GM12878 (cell line): ENCODE data around the gene ABR. TPM values are rescaled to one million over a fixed set of nuclear protein-coding genes. Genes with fewer than 3 reads are reported as not detected.

ENCODE experiments used
- BCL11A ChIP-seq: IDR thresholded peaks from 2 replicates; pipeline ENCODE4 v1.6.1; 2011; ENCODE audit warnings: low read depth, low read length
- BHLHE40 ChIP-seq, 2 experiments: fragments of 450-650 bp in 1 of 2; IDR thresholded peaks; 2 replicates each; pipeline ENCODE4 v1.6.1; 2011 to 2017; ENCODE audit warnings: low read depth in 2 of 2, borderline replicate concordance in 1 of 2, improper control_type of control experiment in 1 of 2, low read length in 1 of 2, mild to moderate bottlenecking in 1 of 2
- BRCA1 ChIP-seq: IDR thresholded peaks from 2 replicates; pipeline ENCODE4 v1.6.1; 2011; ENCODE audit warnings: low read depth, low read length, improper control_type of control experiment
- CBFB ChIP-seq: IDR thresholded peaks from 2 replicates; pipeline ENCODE4 v1.6.1; 2016; ENCODE audit warnings: antibody characterized with exemption, low read depth
- HCFC1 ChIP-seq: fragments of 150-350 bp; IDR thresholded peaks from 2 replicates; pipeline ENCODE4 v1.6.1; 2014; ENCODE audit warnings: low read length
- IKZF1 ChIP-seq: fragments of 450-650 bp; conservative IDR thresholded peaks from 2 replicates; pipeline ENCODE4 v1.6.1; 2017; ENCODE audit warnings: antibody characterized with exemption, mild to moderate bottlenecking
- NFIC ChIP-seq: IDR thresholded peaks from 2 replicates; pipeline ENCODE4 v1.6.1; 2012; ENCODE audit warnings: low read depth, mild to moderate bottlenecking, inconsistent platforms, low read length, moderate library complexity
- NFYA ChIP-seq: IDR thresholded peaks from 2 replicates; pipeline ENCODE4 v1.6.1; 2011; ENCODE audit warnings: low read depth, mild to moderate bottlenecking, low read length, improper control_type of control experiment, borderline replicate concordance
- NRF1 ChIP-seq: conservative IDR thresholded peaks from 2 replicates; pipeline ENCODE4 v1.6.1; 2011; ENCODE audit warnings: mild to moderate bottlenecking, low read depth, low read length, improper control_type of control experiment
- POLR2AphosphoS2 ChIP-seq: IDR thresholded peaks from 2 replicates; pipeline ENCODE4 v1.6.1; 2011; ENCODE audit warnings: low read depth, mild to moderate bottlenecking, low read length, improper control_type of control experiment, moderate library complexity
- SMARCA5 ChIP-seq: fragments of 450-650 bp; IDR thresholded peaks from 2 replicates; pipeline ENCODE4 v1.6.1; 2017; ENCODE audit warnings: mild to moderate bottlenecking
- SRF ChIP-seq, 2 experiments: IDR thresholded peaks; 2 replicates each; pipeline ENCODE4 v1.6.1; 2011; ENCODE audit warnings: low read depth in 2 of 2, low read length in 2 of 2, mild to moderate bottlenecking in 1 of 2, moderate library complexity in 1 of 2
- ZNF274 ChIP-seq: IDR thresholded peaks from one replicate; pipeline ENCODE4 v1.8.0; 2011; ENCODE audit not compliant: insufficient read length, insufficient read depth
- polyA plus RNA-seq, 11 experiments: library from polyadenylated mRNA; depleted of rRNA in 4 of 11; unstranded in 6 of 11; stranded (reverse) in 5 of 11; fragments of >200 nt; fragmentation: Nextera tagmentation in 4 of 11; fragmentation: Illumina TruSeq in 1 of 11; extraction: Ambion mirVana in 4 of 11; extraction: Trizol in 1 of 11; gene quantifications; 1 replicate in 1 of 11; 2 replicates in 10 of 11; pipeline versions ENCODE4 v1.2.1 to v1.2.3, GENCODE V29; 2011 to 2016; ENCODE audit warnings: inconsistent platforms in 2 of 11, missing spikeins in 2 of 11, low read depth in 1 of 11
- total RNA-seq, 4 experiments: library from RNA; depleted of rRNA in 3 of 4; stranded (reverse); fragments of >200 nt in 3 of 4; fragmentation: Illumina TruSeq in 1 of 4; extraction: Trizol in 1 of 4; gene quantifications; 2 replicates each; pipeline versions ENCODE4 v1.2.1 to v1.2.3, GENCODE V29; 2013 to 2021
- TF ChIP-seq, protein P1 (sequence below): fragments of 450-650 bp; IDR thresholded peaks from 2 replicates; pipeline ENCODE4 v1.6.1; 2017; ENCODE audit warnings: low read depth, mild to moderate bottlenecking, moderate library complexity
- TF ChIP-seq, protein P2 (sequence below): fragments of 450-650 bp; IDR thresholded peaks from 2 replicates; pipeline ENCODE4 v1.6.1; 2017; ENCODE audit warnings: mild to moderate bottlenecking, low read depth, inconsistent platforms; ENCODE audit not compliant: poor library complexity, severe bottlenecking
- TF ChIP-seq, protein P3 (sequence below): fragments of 450-650 bp; IDR thresholded peaks from 2 replicates; pipeline ENCODE4 v1.6.1; 2016; ENCODE audit warnings: mild to moderate bottlenecking
- TF ChIP-seq, protein P4 (sequence below): fragments of 450-650 bp; IDR thresholded peaks from 2 replicates; pipeline ENCODE4 v1.6.1; 2018; ENCODE audit warnings: mild to moderate bottlenecking, low read depth, moderate library complexity; ENCODE audit not compliant: partially characterized antibody
- TF ChIP-seq, protein P5 (sequence below), 3 experiments: IDR thresholded peaks in 2 of 3; conservative IDR thresholded peaks in 1 of 3; 2 replicates each; pipeline ENCODE4 v1.5.1; 2011; ENCODE audit warnings: low read depth in 3 of 3, low read length in 3 of 3, mild to moderate bottlenecking in 3 of 3, control low read depth in 2 of 3, moderate library complexity in 2 of 3, inconsistent platforms in 1 of 3, mixed read lengths in 1 of 3; ENCODE audit not compliant: control insufficient read depth in 2 of 3, insufficient read depth in 1 of 3; ENCODE audit errors: extremely low read depth in 1 of 3

The ABR gene
- total and polyA plus RNA-seq, 10 of the 15 experiments (the other 5 are each of a cell fraction or from before 2014, with no cell fraction given): 1.4 to 112 (median 30.0) TPM

DNA sequence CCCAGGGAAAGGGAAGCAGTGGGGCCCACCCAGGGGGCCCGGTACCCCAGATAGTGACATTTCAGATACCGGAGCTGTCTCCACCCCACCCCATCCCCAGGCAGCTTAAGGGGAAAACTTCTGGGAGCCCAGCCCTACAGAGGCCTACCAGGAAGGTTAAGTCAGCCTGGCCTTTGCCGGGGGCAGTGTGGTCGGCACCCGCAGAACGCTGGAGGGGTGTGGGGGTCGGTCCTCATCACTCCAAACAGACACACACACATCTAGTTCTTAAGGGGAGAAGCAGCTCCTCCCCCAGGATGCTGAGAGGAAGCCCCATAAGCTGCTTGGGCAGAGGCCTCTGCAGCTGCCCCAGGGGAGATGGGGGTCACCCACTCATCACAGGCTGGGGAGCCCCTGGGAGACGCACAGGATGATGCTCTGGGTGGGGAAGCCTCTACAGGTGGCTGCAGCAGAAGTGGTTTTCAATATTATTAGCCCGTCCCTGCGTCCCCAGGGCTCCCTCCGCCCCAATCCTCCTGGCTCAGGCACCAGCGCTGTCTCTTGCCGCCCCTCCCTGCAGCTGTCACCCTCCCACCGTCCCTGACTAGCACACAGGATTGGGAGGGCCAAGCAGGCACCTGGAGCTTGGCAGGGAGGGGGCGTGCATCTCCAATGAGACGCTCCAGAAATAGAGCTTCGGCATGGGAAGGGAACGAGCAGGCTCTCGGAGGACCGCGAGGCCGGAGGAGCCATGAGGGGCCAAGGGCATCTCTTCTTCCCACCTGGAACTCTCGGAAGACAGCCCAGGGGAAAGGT is 1.4 kb upstream of the ABR start (continued):
- TF ChIP-seq SRF (IDR thresholded peaks at IDR 0.05; ENCODE audit: low read depth in 2 of 2, low read length in 2 of 2): 0 out of 4 replicates have a peak, but pooled peaks of 1 of the 2 experiments have one; percentile 36
- TF ChIP-seq POLR2AphosphoS2: no peak
- TF ChIP-seq IKZF1: peak; percentile 83; the same call in 1 of the 2 replicates
- TF ChIP-seq, protein P1, sequence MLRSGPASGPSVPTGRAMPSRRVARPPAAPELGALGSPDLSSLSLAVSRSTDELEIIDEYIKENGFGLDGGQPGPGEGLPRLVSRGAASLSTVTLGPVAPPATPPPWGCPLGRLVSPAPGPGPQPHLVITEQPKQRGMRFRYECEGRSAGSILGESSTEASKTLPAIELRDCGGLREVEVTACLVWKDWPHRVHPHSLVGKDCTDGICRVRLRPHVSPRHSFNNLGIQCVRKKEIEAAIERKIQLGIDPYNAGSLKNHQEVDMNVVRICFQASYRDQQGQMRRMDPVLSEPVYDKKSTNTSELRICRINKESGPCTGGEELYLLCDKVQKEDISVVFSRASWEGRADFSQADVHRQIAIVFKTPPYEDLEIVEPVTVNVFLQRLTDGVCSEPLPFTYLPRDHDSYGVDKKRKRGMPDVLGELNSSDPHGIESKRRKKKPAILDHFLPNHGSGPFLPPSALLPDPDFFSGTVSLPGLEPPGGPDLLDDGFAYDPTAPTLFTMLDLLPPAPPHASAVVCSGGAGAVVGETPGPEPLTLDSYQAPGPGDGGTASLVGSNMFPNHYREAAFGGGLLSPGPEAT: peak; percentile 75
- TF ChIP-seq BCL11A: peak; percentile 73
- peak; percentile 79 for TF ChIP-seq BHLHE40 (IDR thresholded peaks at IDR 0.05; ENCODE audit: borderline replicate concordance in 1 of 2, low read depth in 2 of 2, low read length in 1 of 2)
- TF ChIP-seq CBFB: peak; percentile 63; the same call in 1 of the 2 replicates
- TF ChIP-seq, protein P2, sequence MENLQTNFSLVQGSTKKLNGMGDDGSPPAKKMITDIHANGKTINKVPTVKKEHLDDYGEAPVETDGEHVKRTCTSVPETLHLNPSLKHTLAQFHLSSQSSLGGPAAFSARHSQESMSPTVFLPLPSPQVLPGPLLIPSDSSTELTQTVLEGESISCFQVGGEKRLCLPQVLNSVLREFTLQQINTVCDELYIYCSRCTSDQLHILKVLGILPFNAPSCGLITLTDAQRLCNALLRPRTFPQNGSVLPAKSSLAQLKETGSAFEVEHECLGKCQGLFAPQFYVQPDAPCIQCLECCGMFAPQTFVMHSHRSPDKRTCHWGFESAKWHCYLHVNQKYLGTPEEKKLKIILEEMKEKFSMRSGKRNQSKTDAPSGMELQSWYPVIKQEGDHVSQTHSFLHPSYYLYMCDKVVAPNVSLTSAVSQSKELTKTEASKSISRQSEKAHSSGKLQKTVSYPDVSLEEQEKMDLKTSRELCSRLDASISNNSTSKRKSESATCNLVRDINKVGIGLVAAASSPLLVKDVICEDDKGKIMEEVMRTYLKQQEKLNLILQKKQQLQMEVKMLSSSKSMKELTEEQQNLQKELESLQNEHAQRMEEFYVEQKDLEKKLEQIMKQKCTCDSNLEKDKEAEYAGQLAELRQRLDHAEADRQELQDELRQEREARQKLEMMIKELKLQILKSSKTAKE: peak; percentile 55
- TF ChIP-seq, protein P3, sequence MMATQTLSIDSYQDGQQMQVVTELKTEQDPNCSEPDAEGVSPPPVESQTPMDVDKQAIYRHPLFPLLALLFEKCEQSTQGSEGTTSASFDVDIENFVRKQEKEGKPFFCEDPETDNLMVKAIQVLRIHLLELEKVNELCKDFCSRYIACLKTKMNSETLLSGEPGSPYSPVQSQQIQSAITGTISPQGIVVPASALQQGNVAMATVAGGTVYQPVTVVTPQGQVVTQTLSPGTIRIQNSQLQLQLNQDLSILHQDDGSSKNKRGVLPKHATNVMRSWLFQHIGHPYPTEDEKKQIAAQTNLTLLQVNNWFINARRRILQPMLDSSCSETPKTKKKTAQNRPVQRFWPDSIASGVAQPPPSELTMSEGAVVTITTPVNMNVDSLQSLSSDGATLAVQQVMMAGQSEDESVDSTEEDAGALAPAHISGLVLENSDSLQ: no peak
- TF ChIP-seq SMARCA5: peak; percentile 60
- TF ChIP-seq HCFC1: no peak
- no peak for TF ChIP-seq NRF1
- no peak for TF ChIP-seq BRCA1
- TF ChIP-seq, protein P4, sequence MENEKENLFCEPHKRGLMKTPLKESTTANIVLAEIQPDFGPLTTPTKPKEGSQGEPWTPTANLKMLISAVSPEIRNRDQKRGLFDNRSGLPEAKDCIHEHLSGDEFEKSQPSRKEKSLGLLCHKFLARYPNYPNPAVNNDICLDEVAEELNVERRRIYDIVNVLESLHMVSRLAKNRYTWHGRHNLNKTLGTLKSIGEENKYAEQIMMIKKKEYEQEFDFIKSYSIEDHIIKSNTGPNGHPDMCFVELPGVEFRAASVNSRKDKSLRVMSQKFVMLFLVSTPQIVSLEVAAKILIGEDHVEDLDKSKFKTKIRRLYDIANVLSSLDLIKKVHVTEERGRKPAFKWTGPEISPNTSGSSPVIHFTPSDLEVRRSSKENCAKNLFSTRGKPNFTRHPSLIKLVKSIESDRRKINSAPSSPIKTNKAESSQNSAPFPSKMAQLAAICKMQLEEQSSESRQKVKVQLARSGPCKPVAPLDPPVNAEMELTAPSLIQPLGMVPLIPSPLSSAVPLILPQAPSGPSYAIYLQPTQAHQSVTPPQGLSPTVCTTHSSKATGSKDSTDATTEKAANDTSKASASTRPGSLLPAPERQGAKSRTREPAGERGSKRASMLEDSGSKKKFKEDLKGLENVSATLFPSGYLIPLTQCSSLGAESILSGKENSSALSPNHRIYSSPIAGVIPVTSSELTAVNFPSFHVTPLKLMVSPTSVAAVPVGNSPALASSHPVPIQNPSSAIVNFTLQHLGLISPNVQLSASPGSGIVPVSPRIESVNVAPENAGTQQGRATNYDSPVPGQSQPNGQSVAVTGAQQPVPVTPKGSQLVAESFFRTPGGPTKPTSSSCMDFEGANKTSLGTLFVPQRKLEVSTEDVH: no peak
- no peak for TF ChIP-seq ZNF274
- peak; percentile 68; the same call in 1 of the 2 replicates for TF ChIP-seq NFIC
- TF ChIP-seq, protein P5, sequence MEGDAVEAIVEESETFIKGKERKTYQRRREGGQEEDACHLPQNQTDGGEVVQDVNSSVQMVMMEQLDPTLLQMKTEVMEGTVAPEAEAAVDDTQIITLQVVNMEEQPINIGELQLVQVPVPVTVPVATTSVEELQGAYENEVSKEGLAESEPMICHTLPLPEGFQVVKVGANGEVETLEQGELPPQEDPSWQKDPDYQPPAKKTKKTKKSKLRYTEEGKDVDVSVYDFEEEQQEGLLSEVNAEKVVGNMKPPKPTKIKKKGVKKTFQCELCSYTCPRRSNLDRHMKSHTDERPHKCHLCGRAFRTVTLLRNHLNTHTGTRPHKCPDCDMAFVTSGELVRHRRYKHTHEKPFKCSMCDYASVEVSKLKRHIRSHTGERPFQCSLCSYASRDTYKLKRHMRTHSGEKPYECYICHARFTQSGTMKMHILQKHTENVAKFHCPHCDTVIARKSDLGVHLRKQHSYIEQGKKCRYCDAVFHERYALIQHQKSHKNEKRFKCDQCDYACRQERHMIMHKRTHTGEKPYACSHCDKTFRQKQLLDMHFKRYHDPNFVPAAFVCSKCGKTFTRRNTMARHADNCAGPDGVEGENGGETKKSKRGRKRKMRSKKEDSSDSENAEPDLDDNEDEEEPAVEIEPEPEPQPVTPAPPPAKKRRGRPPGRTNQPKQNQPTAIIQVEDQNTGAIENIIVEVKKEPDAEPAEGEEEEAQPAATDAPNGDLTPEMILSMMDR (IDR thresholded peaks at IDR 0.05 in 2 of 3, conservative IDR thresholded peaks at IDR 0.05 in 1 of 3; ENCODE audit: control insufficient read depth in 2 of 3, extremely low read depth in 1 of 3, insufficient read depth in 1 of 3, low read depth in 3 of 3, low read length in 3 of 3): no peak
- no peak for TF ChIP-seq NFYA
